Stimulated activated CD4-positive, alpha-beta T cell treated with anti-CD3 and anti-CD28 coated beads, Interleukin-2, amount 100 ng/mL, for 48 hours (primary cell): ENCODE data around the gene HIP1R.
A peak's percentile ranks its signal among the peaks of the same experiment; 100 is the strongest.
"Not testable (repeated sequence)": the region's sequence is repeated elsewhere in the genome, so short reads cannot be mapped to it uniquely, and the experiment has no call there.

Source experiments
- DNase-seq, 2 donors: peaks; one replicate each; pipeline ENCODE4 v3.0.0-alpha.2; 2020

Gene HIP1R

GRCh38 chr12:122875590-122876220 is 40.4 kb downstream of the HIP1R start:
- no peak for DNase-seq

GRCh38 chr12:122876281-122876680 is 41.0 kb downstream of the HIP1R start:
- not testable (repeated sequence) for DNase-seq

- DNase-seq: no peak
Observed at GRCh38 chr12:122876731-122877130, 41.5 kb downstream of the HIP1R start.

- DNase-seq: no peak
Observed at GRCh38 chr12:122878780-122879612, 43.7 kb downstream of the HIP1R start.

GRCh38 chr12:122880155-122880667 is 45.0 kb downstream of the HIP1R start:
- DNase-seq: no peak

GRCh38 chr12:122880668-122881067 is 45.4 kb downstream of the HIP1R start:
- peak in 1 of 2 donors; percentile 30 for DNase-seq

GRCh38 chr12:122882908-122883558 is 47.8 kb downstream of the HIP1R start:
- no peak for DNase-seq

GRCh38 chr12:122884091-122884826 is 49.0 kb downstream of the HIP1R start:
- no peak for DNase-seq

- DNase-seq: no peak
Observed at GRCh38 chr12:122884860-122885259, 49.6 kb downstream of the HIP1R start.

GRCh38 chr12:122886161-122886560 is 50.9 kb downstream of the HIP1R start:
- no peak for DNase-seq

- DNase-seq: peak; percentile 31 to 35
Observed at GRCh38 chr12:122886851-122887818, 51.9 kb downstream of the HIP1R start.

- no peak for DNase-seq
Observed at GRCh38 chr12:122887819-122888212, 52.6 kb downstream of the HIP1R start.

- DNase-seq: no peak
Observed at GRCh38 chr12:122888232-122888752, 53.0 kb downstream of the HIP1R start.

GRCh38 chr12:122889761-122890520 is 54.7 kb downstream of the HIP1R start:
- DNase-seq: no peak

GRCh38 chr12:122891661-122892525 is 56.6 kb downstream of the HIP1R start:
- DNase-seq: no peak

- DNase-seq: not testable (repeated sequence)
Observed at GRCh38 chr12:122892724-122893123, 57.5 kb downstream of the HIP1R start.

- DNase-seq: no peak
Observed at GRCh38 chr12:122893208-122894153, 58.2 kb downstream of the HIP1R start.
